GM23338 (cell line): ENCODE measurements around the gene CCDC120. TPM values are rescaled to one million over a fixed set of nuclear protein-coding genes. Genes with fewer than 3 reads are reported as not detected.

Experiments
- ATAC-seq: fragments of 200-7000 bp; cut with Tn5 transposase; 3 replicates; pipeline ENCODE4 v1.9.1; 2020
- DNase-seq: peaks from one replicate; pipeline ENCODE4 v3.0.0-alpha.2; 2015; ENCODE audit warnings: low spot score
- H2AFZ ChIP-seq: fragments of 200-600 bp; sonication (generic); 2 replicates; pipeline ENCODE4 v1.8.0; 2016; ENCODE audit warnings: antibody characterized with exemption, mild to moderate bottlenecking, moderate library complexity
- H3F3A ChIP-seq: fragments of 200-600 bp; sonication (generic); replicated peaks from 2 replicates; pipeline ENCODE4 v1.8.0; 2017; ENCODE audit warnings: antibody characterized with exemption, mixed run types, low read depth
- H3K27ac ChIP-seq: fragments of 200-600 bp; sonication (generic); 2 replicates; pipeline ENCODE4 v1.6.1; 2016; ENCODE audit warnings: low read depth
- H3K27me3 ChIP-seq: fragments of 200-600 bp; sonication (generic); 2 replicates; pipeline ENCODE4 v1.8.0; 2016; ENCODE audit warnings: mild to moderate bottlenecking, mixed run types, moderate library complexity; ENCODE audit not compliant: insufficient read depth
- H3K36me3 ChIP-seq: fragments of 200-600 bp; sonication (generic); 2 replicates; pipeline ENCODE4 v1.8.0; 2016; ENCODE audit warnings: mild to moderate bottlenecking; ENCODE audit not compliant: insufficient read depth
- H3K4me1 ChIP-seq: fragments of 200-600 bp; sonication (generic); 2 replicates; pipeline ENCODE4 v1.8.0; 2016; ENCODE audit warnings: mild to moderate bottlenecking, moderate library complexity; ENCODE audit not compliant: insufficient read depth
- H3K4me2 ChIP-seq: fragments of 200-600 bp; sonication (generic); 2 replicates; pipeline ENCODE4 v1.7.1; 2017; ENCODE audit warnings: mixed run types
- H3K4me3 ChIP-seq: fragments of 200-600 bp; sonication (generic); 2 replicates; pipeline ENCODE4 v1.6.1; 2016; ENCODE audit warnings: mixed run types
- H3K79me2 ChIP-seq: fragments of 200-600 bp; sonication (generic); replicated peaks from 2 replicates; pipeline ENCODE4 v1.8.0; 2017; ENCODE audit warnings: mild to moderate bottlenecking; ENCODE audit not compliant: insufficient read depth
- H3K9me2 ChIP-seq: fragments of 200-600 bp; sonication (generic); 2 replicates; pipeline ENCODE4 v1.8.0; 2017; ENCODE audit not compliant: insufficient read depth
- H4K20me1 ChIP-seq: fragments of 200-600 bp; sonication (generic); replicated peaks from 2 replicates; pipeline ENCODE4 v1.8.0; 2017; ENCODE audit warnings: mild to moderate bottlenecking; ENCODE audit not compliant: insufficient read depth
- H3K27ac Mint-ChIP-seq: 2 replicates; pipeline ENCODE4 v1.8.0; 2020; ENCODE audit warnings: inconsistent platforms, mild to moderate bottlenecking, moderate library complexity, mixed read lengths
- H3K27me3 Mint-ChIP-seq: 3 replicates; pipeline ENCODE4 v1.8.0; 2022; ENCODE audit warnings: low read depth, mild to moderate bottlenecking, moderate library complexity, mixed read lengths, inconsistent platforms; ENCODE audit not compliant: insufficient read depth, poor library complexity
- H3K36me3 Mint-ChIP-seq: 3 replicates; pipeline ENCODE4 v1.8.0; 2021; ENCODE audit warnings: low read depth, mild to moderate bottlenecking, inconsistent platforms, moderate library complexity, mixed read lengths
- H3K4me1 Mint-ChIP-seq: 3 replicates; pipeline ENCODE4 v1.8.0; 2020; ENCODE audit warnings: mild to moderate bottlenecking, inconsistent platforms, mixed read lengths
- H3K4me3 Mint-ChIP-seq: 3 replicates; pipeline ENCODE4 v1.8.0; 2021; ENCODE audit warnings: moderate library complexity, mild to moderate bottlenecking, inconsistent platforms, mixed read lengths
- H3K9me3 Mint-ChIP-seq: 3 replicates; pipeline ENCODE4 v1.8.0; 2020; ENCODE audit warnings: moderate library complexity, mild to moderate bottlenecking, inconsistent platforms, mixed read lengths
- CREB1 ChIP-seq: fragments of 250-450 bp; sonication (Bioruptor Pico); IDR thresholded peaks from 2 replicates; pipeline ENCODE4 v1.5.0; 2020; ENCODE audit warnings: low read depth, mild to moderate bottlenecking, moderate library complexity
- CTCF ChIP-seq, 2 experiments: fragments of 200-600 bp in 1 of 2; sonication (generic) in 1 of 2; conservative IDR thresholded peaks; 2 replicates each; pipeline versions ENCODE4 v1.5.1 to v1.6.1; 2016 to 2017; ENCODE audit warnings: antibody characterized with exemption in 2 of 2, low read depth in 2 of 2, mild to moderate bottlenecking in 2 of 2, moderate library complexity in 1 of 2
- ETS1 ChIP-seq: IDR thresholded peaks from 2 replicates; pipeline ENCODE4 v1.6.1; 2016; ENCODE audit warnings: antibody characterized with exemption
- EZH2 ChIP-seq: fragments of 200-600 bp; sonication (generic); IDR thresholded peaks from one replicate; pipeline ENCODE4 v1.8.0; 2017; ENCODE audit warnings: antibody characterized with exemption, mild to moderate bottlenecking, low read depth; ENCODE audit not compliant: unreplicated experiment
- NANOG ChIP-seq: IDR thresholded peaks from 2 replicates; pipeline ENCODE4 v1.6.1; 2016; ENCODE audit warnings: antibody characterized with exemption, borderline replicate concordance
- STAT1 ChIP-seq: IDR thresholded peaks from one replicate; pipeline ENCODE4 v1.6.1; 2016; ENCODE audit warnings: antibody characterized with exemption; ENCODE audit not compliant: unreplicated experiment
- ZNF331 ChIP-seq: fragments of 250-450 bp; sonication (Bioruptor Pico); IDR thresholded peaks from 2 replicates; pipeline ENCODE4 v1.5.0; 2020; ENCODE audit warnings: low read depth, mild to moderate bottlenecking, moderate library complexity
- polyA plus RNA-seq: library from polyadenylated mRNA; unstranded; fragments of >200 nt; fragmentation: Nextera tagmentation; extraction: Ambion mirVana; gene quantifications from 2 replicates; pipeline ENCODE4 v1.2.1, GENCODE V29; 2016
- total RNA-seq: library from RNA; depleted of rRNA; stranded (reverse); fragments of >200 nt; shearing (Covaris generic); gene quantifications from 2 replicates; pipeline ENCODE4 v1.2.3, GENCODE V29; 2014
- TF ChIP-seq, protein P1 (sequence below): fragments of 250-450 bp; sonication (Bioruptor Pico); IDR thresholded peaks from 2 replicates; pipeline ENCODE4 v1.5.0; 2020; ENCODE audit warnings: mild to moderate bottlenecking, moderate library complexity
- TF ChIP-seq, protein P2 (sequence below): IDR thresholded peaks from one replicate; pipeline ENCODE4 v1.6.1; 2018; ENCODE audit warnings: antibody characterized with exemption; ENCODE audit not compliant: unreplicated experiment

CCDC120 gene
- total and polyA plus RNA-seq, 2 experiments from 2014 or later, result 3.3 to 9.9 TPM

DNA sequence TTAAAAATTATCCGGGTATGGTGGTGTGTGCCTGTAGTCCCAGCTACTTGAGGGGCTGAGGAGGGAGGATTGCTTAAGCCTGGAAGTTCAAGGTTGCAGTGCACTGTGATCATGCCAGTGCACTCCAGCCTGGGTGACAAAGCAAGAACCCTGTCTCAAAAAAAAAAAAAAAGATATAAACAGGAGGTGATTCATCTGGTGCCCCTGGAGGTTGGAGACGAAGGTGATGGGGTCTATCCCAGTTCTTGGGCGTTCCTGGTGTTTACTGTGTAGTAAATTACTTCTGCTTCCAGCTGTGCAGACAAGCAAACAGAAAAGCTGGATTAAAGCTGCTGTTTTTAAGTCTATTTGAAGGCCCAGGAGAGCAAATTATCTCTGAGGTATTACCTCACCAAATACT, 44.8 kb downstream of the CCDC120 start:
- Mint-ChIP-seq H3K36me3 (no peaks in the 10 kb centered on the region), H3K27me3 (peaks cover 10% of the 10 kb centered on the region), H3K4me3 (no peak overlapping the region), H3K4me1 (0 out of 3 replicates have a peak, but pooled peaks cover 2% of the 10 kb centered on the region), H3K27ac (no peak overlapping the region), H3K9me3 (no peaks in the 10 kb centered on the region; the same call in 2 of the 3 replicates)
- Histone ChIP-seq H3K9me2 (no peaks in the 10 kb centered on the region), H3K27me3 (no peaks in the 10 kb centered on the region), H3K4me1 (no peaks in the 10 kb centered on the region), H3K4me3 (no peak overlapping the region), H4K20me1 (no peaks in the 10 kb centered on the region), H3F3A (no peaks in the 10 kb centered on the region), H3K79me2 (no peaks in the 10 kb centered on the region), H3K27ac (no peak overlapping the region), H3K4me2 (no peak overlapping the region), H2AFZ (no peak overlapping the region), H3K36me3 (no peaks in the 10 kb centered on the region)
- no peak for TF ChIP-seq EZH2
- DNase-seq, result no peak
- no peak for ATAC-seq

DNA sequence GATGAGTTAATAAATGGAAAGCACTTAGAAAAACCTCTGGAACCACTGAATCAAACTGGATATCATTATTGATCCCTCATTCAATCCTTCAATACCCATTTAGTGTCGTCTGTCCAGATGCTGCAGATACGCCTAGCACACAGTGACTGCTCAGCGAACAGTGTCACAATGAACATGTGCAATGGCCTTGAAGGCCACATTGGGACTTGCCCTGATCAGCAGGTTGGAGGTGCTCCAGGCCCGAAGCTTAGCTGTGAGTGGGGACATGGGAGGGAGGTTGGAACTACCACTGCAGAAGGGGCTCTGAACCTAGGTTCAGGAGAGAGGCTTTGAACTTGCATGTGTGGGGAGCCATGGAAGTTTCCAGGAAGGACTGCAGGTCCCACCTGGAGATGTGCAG, 47.5 kb downstream of the CCDC120 start:
- Mint-ChIP-seq H3K9me3 (no peaks in the 10 kb centered on the region; the same call in 2 of the 3 replicates), H3K4me1 (0 out of 3 replicates have a peak, but pooled peaks cover 2% of the 10 kb centered on the region), H3K4me3 (no peak overlapping the region), H3K27me3 (peaks cover 3% of the 10 kb centered on the region), H3K27ac (no peak overlapping the region), H3K36me3 (peaks cover 7% of the 10 kb centered on the region; the same call in 2 of the 3 replicates)
- no peaks in the 10 kb centered on the region for H3K36me3 ChIP-seq
- no peaks in the 10 kb centered on the region for H3K27me3 ChIP-seq
- no peak overlapping the region for H3K27ac ChIP-seq
- H3F3A ChIP-seq, result no peaks in the 10 kb centered on the region
- H3K9me2 ChIP-seq, result no peaks in the 10 kb centered on the region
- no peaks in the 10 kb centered on the region for H3K4me1 ChIP-seq
- no peaks in the 10 kb centered on the region for H4K20me1 ChIP-seq
- DNase-seq (no peak), ATAC-seq (no peak)
- H3K79me2 ChIP-seq, result no peaks in the 10 kb centered on the region
- H3K4me3 ChIP-seq, result no peak overlapping the region
- H2AFZ ChIP-seq, result no peak overlapping the region
- H3K4me2 ChIP-seq, result no peak overlapping the region
- no peak for TF ChIP-seq ETS1
- TF ChIP-seq, protein P1, sequence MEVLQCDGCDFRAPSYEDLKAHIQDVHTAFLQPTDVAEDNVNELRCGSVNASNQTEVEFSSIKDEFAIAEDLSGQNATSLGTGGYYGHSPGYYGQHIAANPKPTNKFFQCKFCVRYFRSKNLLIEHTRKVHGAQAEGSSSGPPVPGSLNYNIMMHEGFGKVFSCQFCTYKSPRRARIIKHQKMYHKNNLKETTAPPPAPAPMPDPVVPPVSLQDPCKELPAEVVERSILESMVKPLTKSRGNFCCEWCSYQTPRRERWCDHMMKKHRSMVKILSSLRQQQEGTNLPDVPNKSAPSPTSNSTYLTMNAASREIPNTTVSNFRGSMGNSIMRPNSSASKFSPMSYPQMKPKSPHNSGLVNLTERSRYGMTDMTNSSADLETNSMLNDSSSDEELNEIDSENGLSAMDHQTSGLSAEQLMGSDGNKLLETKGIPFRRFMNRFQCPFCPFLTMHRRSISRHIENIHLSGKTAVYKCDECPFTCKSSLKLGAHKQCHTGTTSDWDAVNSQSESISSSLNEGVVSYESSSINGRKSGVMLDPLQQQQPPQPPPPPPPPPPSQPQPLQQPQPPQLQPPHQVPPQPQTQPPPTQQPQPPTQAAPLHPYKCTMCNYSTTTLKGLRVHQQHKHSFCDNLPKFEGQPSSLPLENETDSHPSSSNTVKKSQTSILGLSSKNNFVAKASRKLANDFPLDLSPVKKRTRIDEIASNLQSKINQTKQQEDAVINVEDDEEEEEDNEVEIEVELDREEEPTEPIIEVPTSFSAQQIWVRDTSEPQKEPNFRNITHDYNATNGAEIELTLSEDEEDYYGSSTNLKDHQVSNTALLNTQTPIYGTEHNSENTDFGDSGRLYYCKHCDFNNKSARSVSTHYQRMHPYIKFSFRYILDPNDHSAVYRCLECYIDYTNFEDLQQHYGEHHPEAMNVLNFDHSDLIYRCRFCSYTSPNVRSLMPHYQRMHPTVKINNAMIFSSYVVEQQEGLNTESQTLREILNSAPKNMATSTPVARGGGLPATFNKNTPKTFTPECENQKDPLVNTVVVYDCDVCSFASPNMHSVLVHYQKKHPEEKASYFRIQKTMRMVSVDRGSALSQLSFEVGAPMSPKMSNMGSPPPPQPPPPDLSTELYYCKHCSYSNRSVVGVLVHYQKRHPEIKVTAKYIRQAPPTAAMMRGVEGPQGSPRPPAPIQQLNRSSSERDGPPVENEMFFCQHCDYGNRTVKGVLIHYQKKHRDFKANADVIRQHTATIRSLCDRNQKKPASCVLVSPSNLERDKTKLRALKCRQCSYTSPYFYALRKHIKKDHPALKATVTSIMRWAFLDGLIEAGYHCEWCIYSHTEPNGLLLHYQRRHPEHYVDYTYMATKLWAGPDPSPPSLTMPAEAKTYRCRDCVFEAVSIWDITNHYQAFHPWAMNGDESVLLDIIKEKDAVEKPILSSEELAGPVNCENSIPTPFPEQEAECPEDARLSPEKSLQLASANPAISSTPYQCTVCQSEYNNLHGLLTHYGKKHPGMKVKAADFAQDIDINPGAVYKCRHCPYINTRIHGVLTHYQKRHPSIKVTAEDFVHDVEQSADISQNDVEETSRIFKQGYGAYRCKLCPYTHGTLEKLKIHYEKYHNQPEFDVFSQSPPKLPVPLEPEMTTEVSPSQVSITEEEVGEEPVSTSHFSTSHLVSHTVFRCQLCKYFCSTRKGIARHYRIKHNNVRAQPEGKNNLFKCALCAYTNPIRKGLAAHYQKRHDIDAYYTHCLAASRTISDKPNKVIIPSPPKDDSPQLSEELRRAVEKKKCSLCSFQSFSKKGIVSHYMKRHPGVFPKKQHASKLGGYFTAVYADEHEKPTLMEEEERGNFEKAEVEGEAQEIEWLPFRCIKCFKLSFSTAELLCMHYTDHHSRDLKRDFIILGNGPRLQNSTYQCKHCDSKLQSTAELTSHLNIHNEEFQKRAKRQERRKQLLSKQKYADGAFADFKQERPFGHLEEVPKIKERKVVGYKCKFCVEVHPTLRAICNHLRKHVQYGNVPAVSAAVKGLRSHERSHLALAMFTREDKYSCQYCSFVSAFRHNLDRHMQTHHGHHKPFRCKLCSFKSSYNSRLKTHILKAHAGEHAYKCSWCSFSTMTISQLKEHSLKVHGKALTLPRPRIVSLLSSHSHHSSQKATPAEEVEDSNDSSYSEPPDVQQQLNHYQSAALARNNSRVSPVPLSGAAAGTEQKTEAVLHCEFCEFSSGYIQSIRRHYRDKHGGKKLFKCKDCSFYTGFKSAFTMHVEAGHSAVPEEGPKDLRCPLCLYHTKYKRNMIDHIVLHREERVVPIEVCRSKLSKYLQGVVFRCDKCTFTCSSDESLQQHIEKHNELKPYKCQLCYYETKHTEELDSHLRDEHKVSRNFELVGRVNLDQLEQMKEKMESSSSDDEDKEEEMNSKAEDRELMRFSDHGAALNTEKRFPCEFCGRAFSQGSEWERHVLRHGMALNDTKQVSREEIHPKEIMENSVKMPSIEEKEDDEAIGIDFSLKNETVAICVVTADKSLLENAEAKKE (CRISPR knock-in tag), result no peak
- no peak for TF ChIP-seq ZNF331 (CRISPR knock-in tag)
- TF ChIP-seq NANOG, result no peak
- TF ChIP-seq CTCF (conservative IDR thresholded peaks at IDR 0.05; ENCODE audit: low read depth in 2 of 2), result no peak
- TF ChIP-seq STAT1, result no peak
- no peak for TF ChIP-seq CREB1 (CRISPR knock-in tag)
- TF ChIP-seq, protein P2, sequence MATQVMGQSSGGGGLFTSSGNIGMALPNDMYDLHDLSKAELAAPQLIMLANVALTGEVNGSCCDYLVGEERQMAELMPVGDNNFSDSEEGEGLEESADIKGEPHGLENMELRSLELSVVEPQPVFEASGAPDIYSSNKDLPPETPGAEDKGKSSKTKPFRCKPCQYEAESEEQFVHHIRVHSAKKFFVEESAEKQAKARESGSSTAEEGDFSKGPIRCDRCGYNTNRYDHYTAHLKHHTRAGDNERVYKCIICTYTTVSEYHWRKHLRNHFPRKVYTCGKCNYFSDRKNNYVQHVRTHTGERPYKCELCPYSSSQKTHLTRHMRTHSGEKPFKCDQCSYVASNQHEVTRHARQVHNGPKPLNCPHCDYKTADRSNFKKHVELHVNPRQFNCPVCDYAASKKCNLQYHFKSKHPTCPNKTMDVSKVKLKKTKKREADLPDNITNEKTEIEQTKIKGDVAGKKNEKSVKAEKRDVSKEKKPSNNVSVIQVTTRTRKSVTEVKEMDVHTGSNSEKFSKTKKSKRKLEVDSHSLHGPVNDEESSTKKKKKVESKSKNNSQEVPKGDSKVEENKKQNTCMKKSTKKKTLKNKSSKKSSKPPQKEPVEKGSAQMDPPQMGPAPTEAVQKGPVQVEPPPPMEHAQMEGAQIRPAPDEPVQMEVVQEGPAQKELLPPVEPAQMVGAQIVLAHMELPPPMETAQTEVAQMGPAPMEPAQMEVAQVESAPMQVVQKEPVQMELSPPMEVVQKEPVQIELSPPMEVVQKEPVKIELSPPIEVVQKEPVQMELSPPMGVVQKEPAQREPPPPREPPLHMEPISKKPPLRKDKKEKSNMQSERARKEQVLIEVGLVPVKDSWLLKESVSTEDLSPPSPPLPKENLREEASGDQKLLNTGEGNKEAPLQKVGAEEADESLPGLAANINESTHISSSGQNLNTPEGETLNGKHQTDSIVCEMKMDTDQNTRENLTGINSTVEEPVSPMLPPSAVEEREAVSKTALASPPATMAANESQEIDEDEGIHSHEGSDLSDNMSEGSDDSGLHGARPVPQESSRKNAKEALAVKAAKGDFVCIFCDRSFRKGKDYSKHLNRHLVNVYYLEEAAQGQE, result no peak
- no peak for TF ChIP-seq EZH2
